Upper lobe of left lung (tissue), 4 donors: ENCODE measurements around the gene SEMA6A.

ENCODE experiments used
- POLR2A ChIP-seq, 4 donors: fragments of 450-650 bp; IDR thresholded peaks; one replicate each; pipeline ENCODE4 v1.5.1; 2016 to 2017; ENCODE audit warnings: antibody characterized with exemption in 4 of 4, mild to moderate bottlenecking in 2 of 4
- POLR2AphosphoS5 ChIP-seq, 2 donors: sonication (generic); formaldehyde crosslinking; IDR thresholded peaks; one replicate each; pipeline ENCODE4 v1.5.1; 2017; ENCODE audit warnings: antibody characterized with exemption in 2 of 2
- TF ChIP-seq, protein P1 (sequence below), 6 experiments: fragments of 450-650 bp in 4 of 6; fragments of 200-600 bp in 2 of 6; sonication (generic) in 2 of 6; IDR thresholded peaks; one replicate each; pipeline ENCODE4 v1.5.1; 2016 to 2019; ENCODE audit warnings: antibody characterized with exemption in 6 of 6

DNA sequence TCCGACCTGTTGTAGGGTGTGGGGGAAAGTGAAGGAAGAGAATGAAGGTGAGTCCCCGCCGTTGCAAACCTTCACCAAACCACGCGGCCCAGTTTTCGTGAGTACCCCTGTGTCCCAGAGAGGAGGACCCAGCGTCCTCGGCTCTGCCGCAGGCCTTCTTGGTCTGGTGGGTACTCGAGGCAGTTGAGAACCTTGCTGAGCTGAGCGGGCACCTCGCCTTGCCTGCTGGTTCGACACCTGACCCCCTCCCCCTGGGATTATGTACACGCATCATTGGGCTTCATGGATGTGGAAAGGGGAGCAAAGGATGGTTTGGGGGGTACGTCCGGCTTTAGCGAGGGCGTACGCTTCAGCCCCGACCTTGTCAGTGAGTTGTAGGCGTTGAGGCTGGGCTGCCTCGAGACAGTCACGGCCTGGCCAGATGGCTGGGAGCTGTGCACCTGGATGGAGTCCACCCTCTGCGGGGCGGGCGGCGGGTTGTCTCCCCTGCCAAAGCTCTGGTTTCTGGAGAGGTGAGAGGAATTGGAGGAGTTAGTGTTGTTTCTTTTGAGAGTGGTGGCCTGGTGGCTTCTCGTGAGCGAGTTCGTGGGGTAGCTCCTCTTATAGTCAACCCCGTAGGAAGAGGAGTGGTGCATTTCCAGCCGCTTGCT is 128.1 kb downstream of the SEMA6A start:
- TF ChIP-seq, protein P1, sequence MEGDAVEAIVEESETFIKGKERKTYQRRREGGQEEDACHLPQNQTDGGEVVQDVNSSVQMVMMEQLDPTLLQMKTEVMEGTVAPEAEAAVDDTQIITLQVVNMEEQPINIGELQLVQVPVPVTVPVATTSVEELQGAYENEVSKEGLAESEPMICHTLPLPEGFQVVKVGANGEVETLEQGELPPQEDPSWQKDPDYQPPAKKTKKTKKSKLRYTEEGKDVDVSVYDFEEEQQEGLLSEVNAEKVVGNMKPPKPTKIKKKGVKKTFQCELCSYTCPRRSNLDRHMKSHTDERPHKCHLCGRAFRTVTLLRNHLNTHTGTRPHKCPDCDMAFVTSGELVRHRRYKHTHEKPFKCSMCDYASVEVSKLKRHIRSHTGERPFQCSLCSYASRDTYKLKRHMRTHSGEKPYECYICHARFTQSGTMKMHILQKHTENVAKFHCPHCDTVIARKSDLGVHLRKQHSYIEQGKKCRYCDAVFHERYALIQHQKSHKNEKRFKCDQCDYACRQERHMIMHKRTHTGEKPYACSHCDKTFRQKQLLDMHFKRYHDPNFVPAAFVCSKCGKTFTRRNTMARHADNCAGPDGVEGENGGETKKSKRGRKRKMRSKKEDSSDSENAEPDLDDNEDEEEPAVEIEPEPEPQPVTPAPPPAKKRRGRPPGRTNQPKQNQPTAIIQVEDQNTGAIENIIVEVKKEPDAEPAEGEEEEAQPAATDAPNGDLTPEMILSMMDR (IDR thresholded peaks at IDR 0.05), result no peak
- TF ChIP-seq POLR2A (IDR thresholded peaks at IDR 0.05) (no peak), POLR2AphosphoS5 (IDR thresholded peaks at IDR 0.05) (no peak)
